ENCODE data around the gene CSN3. TPM values are rescaled to one million over a fixed set of nuclear protein-coding genes. Genes with fewer than 3 reads are reported as not detected.
"Not testable (repeated sequence)": the region's sequence is repeated elsewhere in the genome, so short reads cannot be mapped to it uniquely, and the experiment has no call there.

Gene CSN3
- total RNA-seq: not detected in 2 replicates

GRCh38 chr4:70242297-70242696 is at the start of gene CSN3:
TSS of gene CSN3 (plus strand) at chr4:70242597. CDS start at chr4:70244820, 2,223 bp downstream.
- DNase-seq (ENCODE audit: low read depth); H3K4me3 ChIP-seq (ENCODE audit: low read depth, low read length); H3K27me3 ChIP-seq (ENCODE audit: control insufficient read depth, insufficient read depth, low read length); H3K36me3 ChIP-seq (ENCODE audit: control insufficient read depth, insufficient read depth, low read length): not testable (repeated sequence)

DNA sequence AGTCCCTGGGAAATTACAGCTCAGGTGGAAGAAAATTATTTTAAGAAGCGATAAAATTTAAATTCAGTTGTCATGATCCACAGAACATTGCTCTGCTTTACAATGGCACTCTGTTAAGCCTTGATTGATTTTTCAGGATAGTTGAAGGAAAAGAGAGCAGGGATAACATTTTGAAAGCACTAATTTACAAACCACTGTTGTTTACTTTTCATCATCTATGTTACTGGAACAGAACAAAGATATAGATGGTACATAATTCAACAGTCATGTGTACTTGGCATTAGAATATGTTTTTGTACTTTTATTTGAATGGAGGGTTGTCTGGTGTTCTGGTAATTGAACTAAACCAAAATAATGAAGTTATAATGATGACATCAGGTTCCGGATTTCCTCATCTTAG is 49.5 kb upstream of the CSN3 start:
- no peak for TF ChIP-seq CTCF (IDR thresholded peaks at IDR 0.05; ENCODE audit: insufficient read depth, low read length, poor library complexity, severe bottlenecking)
- Histone ChIP-seq H3K4me3 (ENCODE audit: low read depth, low read length) (no peak overlapping the region), H3K36me3 (ENCODE audit: control insufficient read depth, insufficient read depth, low read length) (no peaks in the 10 kb centered on the region), H3K27me3 (ENCODE audit: control insufficient read depth, insufficient read depth, low read length) (no peaks in the 10 kb centered on the region)
- DNase-seq (ENCODE audit: low read depth): no peak

DNA sequence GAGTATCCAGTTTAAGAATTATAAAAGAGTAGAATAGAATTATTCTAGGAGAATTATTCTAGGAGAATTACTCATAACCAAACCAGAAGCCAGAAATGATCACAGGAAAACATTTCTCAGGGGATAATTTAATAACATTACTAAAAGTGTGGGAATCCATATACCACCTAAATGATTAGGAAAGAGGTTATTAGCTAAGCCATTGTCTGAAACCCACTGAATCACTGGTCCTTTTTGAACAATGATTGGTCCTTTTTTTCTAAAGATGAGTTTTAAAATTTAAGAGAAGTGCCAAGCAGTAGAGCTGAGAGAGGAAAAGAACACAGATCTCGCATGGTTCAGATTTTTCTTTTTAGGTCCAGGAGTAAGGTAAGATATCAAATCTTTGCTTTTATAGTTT is 47.0 kb upstream of the CSN3 start, which contains the start of gene ODAM:
TSS of gene ODAM (plus strand) at position 301 of the 400 bp plus-strand sequence. CDS start 819 bp downstream, outside the sequence.
- no peaks in the 10 kb centered on the region for H3K36me3 ChIP-seq (ENCODE audit: control insufficient read depth, insufficient read depth, low read length)
- TF ChIP-seq CTCF (IDR thresholded peaks at IDR 0.05; ENCODE audit: insufficient read depth, low read length, poor library complexity, severe bottlenecking): no peak
- no peak for DNase-seq (ENCODE audit: low read depth)
- no peaks in the 10 kb centered on the region for H3K27me3 ChIP-seq (ENCODE audit: control insufficient read depth, insufficient read depth, low read length)
- H3K4me3 ChIP-seq (ENCODE audit: low read depth, low read length): no peak within 1 kb of the TSS

DNA sequence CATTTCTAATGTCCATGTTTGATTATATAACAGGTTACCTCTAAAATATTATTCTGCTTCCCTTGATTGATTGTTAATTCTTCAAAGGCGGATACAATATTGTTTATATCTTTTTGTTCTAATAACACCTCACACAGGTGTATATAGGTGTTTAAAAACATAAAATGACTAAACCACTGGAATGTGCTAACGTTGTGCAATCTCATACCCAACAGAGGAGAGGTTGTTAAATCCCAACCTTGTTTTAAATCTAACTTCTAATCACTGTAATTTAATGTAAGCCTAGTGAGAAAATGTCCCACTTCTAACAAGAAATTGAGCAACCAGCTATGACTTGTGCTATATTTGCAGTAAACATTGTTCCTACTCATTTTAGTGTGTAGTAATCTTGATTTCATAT is 45.5 kb upstream of the CSN3 start:
- TF ChIP-seq CTCF (IDR thresholded peaks at IDR 0.05; ENCODE audit: insufficient read depth, low read length, poor library complexity, severe bottlenecking): no peak
- Histone ChIP-seq H3K27me3 (ENCODE audit: control insufficient read depth, insufficient read depth, low read length) (no peaks in the 10 kb centered on the region), H3K4me3 (ENCODE audit: low read depth, low read length) (no peak overlapping the region), H3K36me3 (ENCODE audit: control insufficient read depth, insufficient read depth, low read length) (no peaks in the 10 kb centered on the region)
- no peak for DNase-seq (ENCODE audit: low read depth)

DNA sequence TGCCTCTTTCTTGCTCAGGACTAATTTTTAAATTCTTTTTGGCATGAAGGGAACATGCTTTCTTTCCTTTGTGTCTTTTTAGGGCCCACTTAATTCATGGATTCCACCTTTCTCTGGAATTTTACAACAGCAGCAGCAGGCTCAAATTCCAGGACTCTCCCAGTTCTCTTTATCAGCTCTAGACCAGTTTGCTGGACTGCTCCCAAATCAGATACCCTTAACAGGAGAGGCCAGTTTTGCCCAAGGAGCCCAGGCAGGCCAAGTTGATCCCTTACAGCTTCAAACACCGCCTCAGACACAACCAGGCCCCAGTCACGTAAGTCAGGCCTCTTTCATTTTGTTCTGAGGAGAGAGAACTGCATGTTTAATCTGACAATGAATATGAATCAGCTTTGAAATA is 44.6 kb upstream of the CSN3 start:
- H3K4me3 ChIP-seq (ENCODE audit: low read depth, low read length): no peak overlapping the region
- no peak for TF ChIP-seq CTCF (IDR thresholded peaks at IDR 0.05; ENCODE audit: insufficient read depth, low read length, poor library complexity, severe bottlenecking)
- DNase-seq (ENCODE audit: low read depth): no peak
- no peaks in the 10 kb centered on the region for H3K36me3 ChIP-seq (ENCODE audit: control insufficient read depth, insufficient read depth, low read length)
- no peaks in the 10 kb centered on the region for H3K27me3 ChIP-seq (ENCODE audit: control insufficient read depth, insufficient read depth, low read length)

DNA sequence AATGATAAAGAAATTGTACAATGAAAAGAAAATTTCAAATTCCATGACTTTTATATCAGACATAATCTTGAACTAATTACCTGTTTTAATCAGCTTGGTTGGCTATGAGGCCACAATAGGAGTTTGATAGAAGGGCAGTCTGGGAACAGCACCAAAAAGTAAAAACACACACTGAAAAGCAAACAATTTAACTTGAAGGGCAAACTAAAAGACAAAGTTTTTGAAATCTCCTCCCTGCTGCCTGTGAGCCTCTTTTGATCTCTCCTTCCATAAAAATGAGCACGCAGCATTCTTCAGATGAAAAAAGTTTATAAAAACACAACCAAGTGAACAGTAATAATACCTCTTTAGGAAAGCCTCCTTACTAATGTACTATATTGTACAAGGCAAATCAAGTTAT is 38.8 kb upstream of the CSN3 start:
- no peak for TF ChIP-seq CTCF (IDR thresholded peaks at IDR 0.05; ENCODE audit: insufficient read depth, low read length, poor library complexity, severe bottlenecking)
- H3K36me3 ChIP-seq (ENCODE audit: control insufficient read depth, insufficient read depth, low read length): no peaks in the 10 kb centered on the region
- DNase-seq (ENCODE audit: low read depth): no peak
- H3K4me3 ChIP-seq (ENCODE audit: low read depth, low read length): no peak overlapping the region
- H3K27me3 ChIP-seq (ENCODE audit: control insufficient read depth, insufficient read depth, low read length): no peaks in the 10 kb centered on the region

DNA sequence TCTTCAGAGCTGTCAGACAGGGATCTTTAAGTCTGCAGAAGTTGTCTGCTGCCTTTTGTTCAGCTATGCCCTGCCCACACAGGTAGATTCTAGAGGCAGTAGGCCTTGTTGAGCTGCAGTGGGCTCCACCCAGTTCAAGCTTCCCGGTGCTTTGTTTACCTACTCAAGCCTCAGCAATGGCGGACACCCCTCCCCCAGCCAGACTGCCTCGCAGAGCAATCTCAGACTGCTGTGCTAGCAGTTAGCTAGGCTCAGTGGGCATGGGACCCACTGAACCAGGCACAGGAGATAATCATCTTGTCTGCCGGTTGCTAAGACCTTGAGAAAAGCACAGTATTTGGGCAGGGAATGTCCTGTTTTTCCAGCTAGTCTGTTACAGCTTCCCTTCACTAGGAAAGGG is 29.6 kb upstream of the CSN3 start:
- not testable (repeated sequence) for DNase-seq (ENCODE audit: low read depth); H3K4me3 ChIP-seq (ENCODE audit: low read depth, low read length); H3K27me3 ChIP-seq (ENCODE audit: control insufficient read depth, insufficient read depth, low read length); H3K36me3 ChIP-seq (ENCODE audit: control insufficient read depth, insufficient read depth, low read length)

DNA sequence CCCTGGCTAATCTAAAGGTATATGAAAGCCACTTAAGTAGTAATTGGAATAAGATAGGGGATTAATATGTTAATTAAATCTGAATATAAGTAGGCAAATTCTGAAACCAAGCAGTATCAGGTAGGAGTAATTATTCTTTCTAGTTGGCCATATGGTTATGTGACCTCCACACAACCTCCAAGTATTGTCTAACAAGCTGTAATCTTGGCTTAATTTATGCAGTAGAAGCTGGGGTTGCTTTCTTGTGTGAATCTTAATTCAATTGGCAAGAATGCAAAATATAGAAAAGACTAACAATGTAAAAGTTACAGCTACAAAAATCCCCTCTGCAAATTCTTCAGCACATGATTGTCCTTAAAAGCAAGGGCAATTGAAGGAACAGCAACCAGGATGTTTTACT is 26.3 kb upstream of the CSN3 start:
- H3K4me3 ChIP-seq (ENCODE audit: low read depth, low read length); H3K27me3 ChIP-seq (ENCODE audit: control insufficient read depth, insufficient read depth, low read length); H3K36me3 ChIP-seq (ENCODE audit: control insufficient read depth, insufficient read depth, low read length); DNase-seq (ENCODE audit: low read depth): not testable (repeated sequence)

GRCh38 chr4:70216550-70216949 is 25.8 kb upstream of the CSN3 start:
- H3K27me3 ChIP-seq (ENCODE audit: control insufficient read depth, insufficient read depth, low read length): not testable (repeated sequence)

GRCh38 chr4:70221389-70221788 is 21.0 kb upstream of the CSN3 start:
- not testable (repeated sequence) for H3K36me3 ChIP-seq (ENCODE audit: control insufficient read depth, insufficient read depth, low read length); H3K4me3 ChIP-seq (ENCODE audit: low read depth, low read length); DNase-seq (ENCODE audit: low read depth); H3K27me3 ChIP-seq (ENCODE audit: control insufficient read depth, insufficient read depth, low read length)

More at GRCh38 chr4:70216550-70216949, 25.8 kb upstream of the CSN3 start:
- not testable (repeated sequence) for DNase-seq (ENCODE audit: low read depth); H3K4me3 ChIP-seq (ENCODE audit: low read depth, low read length); H3K36me3 ChIP-seq (ENCODE audit: control insufficient read depth, insufficient read depth, low read length)

All from kidney epithelial cell (primary cell).